ENCODE results near the gene RANBP3. TPM values are rescaled to one million over a fixed set of nuclear protein-coding genes. Genes with fewer than 3 reads are reported as not detected.

The RANBP3 gene
- total RNA-seq, 1 experiment from 2014 or later, result 44.1 TPM

GRCh38 chr19:5948752-5949564, 29.0 kb downstream of the RANBP3 start:
- H3K9me3 ChIP-seq (ENCODE audit: insufficient read depth, low read depth), result no peaks in the 10 kb centered on the region
- H3K27ac ChIP-seq, result no peak overlapping the region
- ChIA-PET POLR2A (ENCODE audit: unreplicated experiment) (interaction anchor here (0.6 kb wide), 1 partner anchor 19 kb away, joined by 3 read pairs; no protein-coding TSS in a partner anchor), CTCF (no interaction called here)
- H4K20me1 ChIP-seq (ENCODE audit: insufficient read depth), result peaks cover 7% of the 10 kb centered on the region
- no peak overlapping the region for H3K4me3 ChIP-seq
- intact Hi-C loops (cut with micrococcal nuclease; ENCODE audit: unreplicated experiment), result no loop called here
- H3K4me2 ChIP-seq, result no peak overlapping the region
- no peaks in the 10 kb centered on the region for H3K27me3 ChIP-seq (ENCODE audit: insufficient read depth, low read depth)
- H3K4me1 ChIP-seq (replicated peaks; ENCODE audit: insufficient read depth), result no peaks in the 10 kb centered on the region
- H2AFZ ChIP-seq, result no peak overlapping the region
- no peaks in the 10 kb centered on the region for H3F3A ChIP-seq (ENCODE audit: insufficient read depth, low read depth)
- peaks cover 13% of the 10 kb centered on the region for H3K79me2 ChIP-seq (ENCODE audit: low read depth)
- BruUV-seq (replicated peaks), result no TSS peak
- DNase-seq, result no peak
- no peaks in the 10 kb centered on the region for H3K9me2 ChIP-seq (ENCODE audit: insufficient read depth)
- TF ChIP-seq CTCF (conservative IDR thresholded peaks at IDR 0.05) (no peak), EZH2 (IDR thresholded peaks at IDR 0.05; ENCODE audit: low read depth) (no peak)
- no peaks in the 10 kb centered on the region for H3K36me3 ChIP-seq (ENCODE audit: low read depth)

GRCh38 chr19:5947435-5947834, 30.5 kb downstream of the RANBP3 start:
- no peaks in the 10 kb centered on the region for H3K36me3 ChIP-seq (ENCODE audit: low read depth)
- no peaks in the 10 kb centered on the region for H3K79me2 ChIP-seq (ENCODE audit: low read depth)
- H3K4me2 ChIP-seq, result no peak overlapping the region
- POLR2A ChIA-PET (ENCODE audit: unreplicated experiment), result no interaction called here
- no peaks in the 10 kb centered on the region; the same call in 1 of the 2 replicates for H4K20me1 ChIP-seq (ENCODE audit: insufficient read depth)
- BruUV-seq (replicated peaks), result no TSS peak
- H3K4me3 ChIP-seq, result no peak overlapping the region
- no peaks in the 10 kb centered on the region for H3K9me3 ChIP-seq (ENCODE audit: insufficient read depth, low read depth)
- H2AFZ ChIP-seq, result no peak overlapping the region
- H3F3A ChIP-seq (ENCODE audit: insufficient read depth, low read depth), result no peaks in the 10 kb centered on the region
- no peak overlapping the region for H3K27ac ChIP-seq
- intact Hi-C loops (cut with micrococcal nuclease; ENCODE audit: unreplicated experiment), result no loop called here
- TF ChIP-seq CTCF (conservative IDR thresholded peaks at IDR 0.05) (no peak), EZH2 (IDR thresholded peaks at IDR 0.05; ENCODE audit: low read depth) (no peak)
- H3K27me3 ChIP-seq (ENCODE audit: insufficient read depth, low read depth), result no peaks in the 10 kb centered on the region
- CTCF ChIA-PET, result no interaction called here
- no peaks in the 10 kb centered on the region for H3K4me1 ChIP-seq (replicated peaks; ENCODE audit: insufficient read depth)
- H3K9me2 ChIP-seq (ENCODE audit: insufficient read depth), result no peaks in the 10 kb centered on the region
- no peak for DNase-seq

- no peak overlapping the region for H3K27ac ChIP-seq
Measured at GRCh38 chr19:5943623-5944022, 34.3 kb downstream of the RANBP3 start.

More at GRCh38 chr19:5943623-5944022, 34.3 kb downstream of the RANBP3 start:
- ChIA-PET POLR2A (ENCODE audit: unreplicated experiment) (no interaction called here), CTCF (no interaction called here)
- Histone ChIP-seq H3K4me3 (no peak overlapping the region), H3K9me2 (ENCODE audit: insufficient read depth) (no peaks in the 10 kb centered on the region), H3K4me1 (replicated peaks; ENCODE audit: insufficient read depth) (no peaks in the 10 kb centered on the region), H3K27me3 (ENCODE audit: insufficient read depth, low read depth) (no peaks in the 10 kb centered on the region), H2AFZ (no peak overlapping the region), H4K20me1 (ENCODE audit: insufficient read depth) (no peaks in the 10 kb centered on the region; the same call in 1 of the 2 replicates), H3K9me3 (ENCODE audit: insufficient read depth, low read depth) (no peaks in the 10 kb centered on the region), H3K79me2 (ENCODE audit: low read depth) (no peaks in the 10 kb centered on the region), H3K4me2 (no peak overlapping the region), H3F3A (ENCODE audit: insufficient read depth, low read depth) (no peaks in the 10 kb centered on the region), H3K36me3 (ENCODE audit: low read depth) (no peaks in the 10 kb centered on the region)
- intact Hi-C loops (cut with micrococcal nuclease; ENCODE audit: unreplicated experiment), result no loop called here
- no TSS peak for BruUV-seq (replicated peaks)
- TF ChIP-seq CTCF (conservative IDR thresholded peaks at IDR 0.05) (no peak), EZH2 (IDR thresholded peaks at IDR 0.05; ENCODE audit: low read depth) (no peak)
- no peak for DNase-seq

Measured in PC-9 (cell line).